Measurements from ENCODE around the gene SMYD4.
"Not testable (repeated sequence)": the region's sequence is repeated elsewhere in the genome, so short reads cannot be mapped to it uniquely, and the experiment has no call there.

SMYD4 gene

DNA sequence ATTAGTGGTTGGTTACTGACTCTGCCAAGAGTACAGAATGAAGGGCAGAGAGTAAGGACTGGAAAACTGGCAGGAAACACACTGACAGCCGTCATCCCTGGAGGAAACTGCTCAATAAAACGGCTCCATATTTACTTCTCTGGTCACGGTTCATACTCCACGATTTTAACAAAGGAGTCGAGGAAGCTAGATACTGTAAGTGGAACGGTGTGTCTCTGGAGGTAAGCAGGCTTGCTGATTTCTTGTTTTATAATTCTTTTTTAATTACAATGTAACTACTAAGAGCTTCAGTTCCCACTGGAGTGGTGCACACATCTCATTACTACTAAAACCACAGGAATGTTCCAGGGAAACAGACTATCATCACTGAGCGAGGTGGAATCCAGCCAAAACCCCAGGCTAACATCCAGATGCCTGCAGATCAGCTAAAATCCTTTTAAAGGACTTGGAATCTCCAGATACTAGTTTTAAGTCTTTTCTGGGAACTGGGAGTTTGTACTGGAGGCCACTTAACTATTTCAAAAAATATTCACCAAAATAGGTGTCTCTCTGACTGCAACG, 50.1 kb downstream of the SMYD4 start:
- no peak for DNase-seq

DNA sequence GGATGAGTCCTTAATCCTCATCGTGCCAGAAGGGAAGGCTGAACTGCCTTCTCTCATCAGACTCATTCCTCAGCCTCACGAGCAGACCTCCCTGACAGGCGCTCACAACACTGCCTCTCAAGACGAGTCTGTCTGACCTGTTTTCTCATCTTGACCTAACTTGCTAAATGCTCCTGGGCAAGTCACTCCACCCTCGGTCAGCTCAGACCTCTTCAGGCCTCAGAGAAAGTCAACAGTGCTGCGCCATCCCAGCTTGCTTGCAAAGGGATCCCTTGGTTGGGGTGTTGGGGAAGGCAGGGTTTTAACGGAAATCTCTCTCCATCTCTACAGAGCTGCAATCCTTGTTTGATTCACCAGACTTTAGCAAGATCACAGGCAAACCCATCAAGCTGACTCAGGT, 52.8 kb downstream of the SMYD4 start:
- no peak for DNase-seq

GRCh38 chr17:1776328-1776727, 53.4 kb downstream of the SMYD4 start:
- DNase-seq = no peak

GRCh38 chr17:1774390-1775176, 55.1 kb downstream of the SMYD4 start:
- no peak for DNase-seq

GRCh38 chr17:1773696-1774181, 56.0 kb downstream of the SMYD4 start:
- DNase-seq = no peak

- not testable (repeated sequence) for DNase-seq
Measured at GRCh38 chr17:1773000-1773695, 56.6 kb downstream of the SMYD4 start.

DNA sequence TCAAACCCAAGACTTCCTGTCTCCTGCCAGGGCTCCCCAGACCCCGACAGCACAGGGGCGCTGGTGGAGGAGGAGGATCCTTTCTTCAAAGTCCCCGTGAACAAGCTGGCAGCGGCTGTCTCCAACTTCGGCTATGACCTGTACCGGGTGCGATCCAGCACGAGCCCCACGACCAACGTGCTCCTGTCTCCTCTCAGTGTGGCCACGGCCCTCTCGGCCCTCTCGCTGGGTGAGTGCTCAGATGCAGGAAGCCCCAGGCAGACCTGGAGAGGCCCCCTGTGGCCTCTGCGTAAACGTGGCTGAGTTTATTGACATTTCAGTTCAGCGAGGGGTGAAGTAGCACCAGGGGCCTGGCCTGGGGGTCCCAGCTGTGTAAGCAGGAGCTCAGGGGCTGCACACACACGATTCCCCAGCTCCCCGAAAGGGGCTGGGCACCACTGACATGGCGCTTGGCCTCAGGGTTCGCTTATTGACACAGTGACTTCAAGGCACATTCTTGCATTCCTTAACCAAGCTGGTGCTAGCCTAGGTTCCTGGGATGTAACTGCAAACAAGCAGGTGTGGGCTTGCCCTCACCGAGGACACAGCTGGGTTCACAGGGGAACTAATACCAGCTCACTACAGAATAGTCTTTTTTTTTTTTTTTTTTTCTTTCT, 59.8 kb downstream of the SMYD4 start:
- peak; percentile 10 for DNase-seq

DNA sequence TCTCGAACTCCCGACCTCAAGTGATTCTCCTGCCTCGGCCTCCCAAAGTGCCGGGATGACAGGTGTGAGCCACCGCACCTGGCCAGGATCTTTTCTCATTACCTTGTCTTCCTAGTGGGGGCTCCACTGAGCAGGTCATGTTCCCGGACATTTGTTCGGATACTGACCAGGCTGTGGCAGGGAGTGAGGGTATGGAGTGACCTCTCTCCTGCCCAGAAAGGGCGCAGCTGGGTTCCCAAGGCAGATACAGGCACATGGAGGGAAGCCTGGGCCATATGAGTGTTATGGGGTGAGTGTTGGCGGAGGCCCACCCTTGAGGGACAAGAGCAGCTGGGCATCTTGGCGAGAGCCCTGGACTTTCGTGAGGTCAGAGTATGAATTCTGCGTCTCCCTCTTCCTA, 62.3 kb downstream of the SMYD4 start:
- DNase-seq = no peak

GRCh38 chr17:1766382-1767135, 63.1 kb downstream of the SMYD4 start:
- DNase-seq = no peak

DNA sequence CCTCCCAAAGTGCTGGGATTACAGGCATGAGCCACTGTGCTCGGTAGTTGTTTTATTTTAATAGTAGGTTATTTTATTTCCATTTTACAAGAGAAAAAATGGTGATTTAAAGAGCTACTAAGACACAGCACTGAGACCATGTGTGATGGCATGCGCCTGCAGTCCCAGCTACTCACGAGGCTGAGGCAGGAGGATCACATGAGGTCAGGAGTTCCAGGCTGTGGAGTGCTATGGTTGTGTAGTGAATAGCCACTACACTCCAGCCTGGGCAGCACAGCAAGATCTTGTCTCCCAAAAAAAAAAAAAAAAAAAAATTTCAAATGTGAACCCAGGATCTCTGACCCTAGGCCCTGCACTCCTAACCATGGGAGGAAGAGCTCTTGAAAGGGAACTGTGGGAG, 64.1 kb downstream of the SMYD4 start:
- DNase-seq = no peak

DNA sequence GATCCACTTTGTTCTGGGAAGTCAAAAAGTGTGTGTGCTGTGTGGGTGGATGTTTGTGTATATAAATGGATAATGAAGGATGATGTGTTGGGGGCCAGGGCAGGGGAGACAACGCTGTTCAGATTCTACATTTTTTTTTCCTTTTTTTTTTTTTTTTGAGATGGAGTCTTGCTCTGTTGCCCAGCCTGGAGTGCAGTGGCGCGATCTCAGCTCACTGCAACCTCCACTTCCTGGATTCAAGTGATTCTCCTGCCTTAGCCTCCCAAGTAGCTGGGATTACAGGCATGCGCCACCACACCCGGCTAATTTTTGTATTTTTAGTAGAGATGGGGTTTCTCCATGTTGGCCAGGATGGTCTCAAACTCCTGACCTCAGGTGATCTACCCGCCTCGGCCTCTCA, 65.0 kb downstream of the SMYD4 start:
- DNase-seq = not testable (repeated sequence)

- DNase-seq = no peak
Measured at GRCh38 chr17:1764284-1764683, 65.4 kb downstream of the SMYD4 start.

DNA sequence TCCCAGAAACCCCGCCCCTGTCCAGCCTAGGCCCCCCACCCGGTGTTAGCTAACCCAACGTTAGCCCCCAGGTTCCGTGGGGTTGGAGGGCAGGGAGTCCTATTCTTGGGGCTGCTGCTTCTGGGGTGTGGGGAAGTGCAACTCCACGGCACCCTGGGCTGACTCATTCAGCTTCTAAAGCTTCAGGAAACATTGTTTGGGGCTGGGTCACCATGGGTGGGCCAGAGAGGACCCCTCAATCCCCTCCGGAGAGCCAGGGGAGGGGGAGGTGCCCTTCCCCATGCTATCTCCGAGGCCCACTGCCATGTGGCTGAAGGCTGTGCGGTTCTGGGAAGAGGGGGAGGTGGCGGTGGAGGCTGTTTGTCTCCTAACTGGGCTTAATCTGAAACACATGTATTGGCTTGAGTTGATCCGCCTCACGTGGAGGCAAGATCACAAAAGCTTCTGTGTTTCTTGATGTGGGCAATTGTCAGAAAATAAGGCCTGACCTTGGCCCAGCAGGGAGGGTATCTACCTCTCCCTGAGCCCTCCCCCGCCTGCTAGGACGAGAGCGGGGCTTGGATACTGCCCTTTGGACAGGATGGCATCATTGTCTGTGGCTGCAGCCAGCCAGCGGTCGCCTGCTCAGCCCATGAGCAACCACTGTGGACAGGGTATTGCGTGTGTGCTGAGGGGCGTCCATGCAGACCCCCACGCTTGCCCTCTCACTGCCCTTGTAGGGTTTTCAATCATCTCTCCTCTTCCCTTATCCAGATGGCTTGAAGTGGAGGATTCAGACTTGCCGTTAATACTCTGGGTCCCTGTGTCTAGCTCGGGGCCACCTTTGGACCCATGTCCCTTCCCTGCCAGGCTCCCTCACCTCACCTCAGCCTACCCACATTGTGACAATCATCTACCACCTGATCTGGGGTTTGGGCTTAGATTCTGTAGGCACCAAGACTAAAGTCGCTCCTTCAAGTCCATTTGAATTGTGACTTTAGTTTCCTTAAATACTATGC, 66.5 kb downstream of the SMYD4 start:
- no peak for DNase-seq

- no peak for DNase-seq
Measured at GRCh38 chr17:1762233-1762900, 67.3 kb downstream of the SMYD4 start.

- no peak for DNase-seq
Measured at GRCh38 chr17:1759529-1759928, 70.2 kb downstream of the SMYD4 start.

GRCh38 chr17:1758807-1759206, 70.9 kb downstream of the SMYD4 start:
- no peak for DNase-seq

DNA sequence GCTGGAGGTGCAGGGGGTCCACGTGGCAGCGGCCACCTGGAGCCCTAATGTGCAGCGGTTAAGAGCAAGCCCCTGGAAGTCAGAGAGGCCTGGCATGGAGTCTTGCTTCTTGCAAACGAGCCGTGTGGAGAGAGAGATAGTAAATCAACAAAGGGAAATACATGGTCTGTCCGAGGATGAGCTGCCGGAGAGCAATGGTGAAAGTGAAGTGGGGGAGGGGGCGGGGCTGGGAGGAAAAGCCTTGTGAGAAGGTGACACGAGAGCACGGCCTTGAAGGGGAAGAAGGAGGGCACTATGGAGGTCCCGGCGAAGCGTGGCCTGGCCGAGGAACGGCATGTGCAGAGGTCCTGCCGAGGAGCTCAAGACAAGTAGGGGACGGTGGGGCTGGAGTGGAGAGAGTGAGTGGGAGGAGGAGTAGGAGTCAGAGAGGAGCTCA, 73.9 kb downstream of the SMYD4 start:
- DNase-seq = no peak

- no peak for DNase-seq
Measured at GRCh38 chr17:1755252-1755826, 74.4 kb downstream of the SMYD4 start.

GRCh38 chr17:1754430-1755112, 75.1 kb downstream of the SMYD4 start:
- DNase-seq = no peak

Data from NCI-H510A treated with DMSO at 0.1 percent for 48 hours (cell line).